ENCODE measurements around the gene COG1.

Gene COG1

DNA sequence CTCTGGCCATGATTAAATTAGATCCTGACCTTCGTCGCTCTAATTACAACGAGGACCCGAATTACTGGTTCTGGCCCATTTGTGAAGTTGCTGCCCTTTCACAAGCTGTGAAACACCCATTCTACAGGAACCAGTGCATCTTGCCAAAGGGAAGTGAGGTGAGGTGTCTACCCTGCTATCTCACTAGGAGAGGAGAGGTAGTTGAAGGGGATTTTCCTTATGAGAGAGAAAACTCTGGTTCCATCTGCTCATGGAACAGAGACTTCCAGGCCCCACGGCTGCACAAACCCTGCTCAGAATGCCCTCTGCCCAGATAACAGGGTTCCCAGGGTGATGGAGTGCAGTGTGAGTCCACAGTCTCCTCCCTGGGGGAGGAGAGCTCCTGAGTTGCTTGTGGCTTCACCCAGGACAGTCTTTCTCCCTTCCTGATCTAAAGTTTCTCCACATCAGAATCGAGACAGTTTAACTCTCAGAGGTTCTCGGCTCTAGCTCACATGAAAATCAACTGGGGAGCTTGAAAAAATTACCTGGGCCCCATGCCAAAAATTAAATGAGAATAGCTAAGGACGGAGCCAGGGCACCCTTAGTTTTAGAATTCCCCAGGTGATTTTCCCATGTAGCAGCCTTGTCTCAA lies 35.9 kb upstream of the COG1 start:
- Histone ChIP-seq H3K9me3 (ENCODE audit: insufficient read depth, low read depth, low read length) (no peaks in the 10 kb centered on the region), H3K36me3 (ENCODE audit: insufficient read depth, low read length) (no peaks in the 10 kb centered on the region), H3K4me1 (ENCODE audit: insufficient read depth, low read length) (peaks cover 34% of the 10 kb centered on the region), H3K9ac (ENCODE audit: low read depth, low read length) (no peak overlapping the region), H3K27me3 (ENCODE audit: insufficient read depth, low read length) (no peaks in the 10 kb centered on the region; the same call in 1 of the 2 replicates), H3K27ac (ENCODE audit: low read depth, low read length) (no peak overlapping the region), H3K4me3 (ENCODE audit: low read length) (no peak overlapping the region)
- 77% methylated on average over 8 of the region's 8 CpGs for WGBS

GRCh38 chr17:73157521-73157890 lies 35.3 kb upstream of the COG1 start:
- 53% methylated on average over 5 of the region's 5 CpGs for WGBS
- Histone ChIP-seq H3K9ac (ENCODE audit: low read depth, low read length) (no peak overlapping the region), H3K4me1 (ENCODE audit: insufficient read depth, low read length) (peaks cover 34% of the 10 kb centered on the region), H3K27ac (ENCODE audit: low read depth, low read length) (no peak overlapping the region), H3K36me3 (ENCODE audit: insufficient read depth, low read length) (no peaks in the 10 kb centered on the region), H3K9me3 (ENCODE audit: insufficient read depth, low read depth, low read length) (no peaks in the 10 kb centered on the region), H3K4me3 (ENCODE audit: low read length) (no peak overlapping the region), H3K27me3 (ENCODE audit: insufficient read depth, low read length) (no peaks in the 10 kb centered on the region; the same call in 1 of the 2 replicates)

- Histone ChIP-seq H3K4me1 (ENCODE audit: insufficient read depth, low read length) (peaks cover 34% of the 10 kb centered on the region), H3K27ac (ENCODE audit: low read depth, low read length) (no peak overlapping the region), H3K27me3 (ENCODE audit: insufficient read depth, low read length) (peaks cover 6% of the 10 kb centered on the region), H3K9ac (ENCODE audit: low read depth, low read length) (no peak overlapping the region), H3K9me3 (ENCODE audit: insufficient read depth, low read depth, low read length) (no peaks in the 10 kb centered on the region), H3K36me3 (ENCODE audit: insufficient read depth, low read length) (no peaks in the 10 kb centered on the region), H3K4me3 (ENCODE audit: low read length) (no peak overlapping the region)
- 77% methylated on average over 2 of the region's 2 CpGs for WGBS
These were observed 34.7 kb upstream of the COG1 start for GRCh38 chr17:73158133-73158532.

- no peak overlapping the region; the same call in 1 of the 2 replicates for H3K9ac ChIP-seq (ENCODE audit: low read depth, low read length)
- H3K27ac ChIP-seq (ENCODE audit: low read depth, low read length): no peak overlapping the region
- H3K36me3 ChIP-seq (ENCODE audit: insufficient read depth, low read length): no peaks in the 10 kb centered on the region
- 27% methylated on average over 3 of the region's 3 CpGs for WGBS
- peaks cover 34% of the 10 kb centered on the region for H3K27me3 ChIP-seq (ENCODE audit: insufficient read depth, low read length)
- H3K4me3 ChIP-seq (ENCODE audit: low read length): no peak overlapping the region
- H3K4me1 ChIP-seq (ENCODE audit: insufficient read depth, low read length): peaks cover 27% of the 10 kb centered on the region
- H3K9me3 ChIP-seq (ENCODE audit: insufficient read depth, low read depth, low read length): no peaks in the 10 kb centered on the region
These were observed 31.8 kb upstream of the COG1 start for GRCh38 chr17:73160980-73161630.

DNA sequence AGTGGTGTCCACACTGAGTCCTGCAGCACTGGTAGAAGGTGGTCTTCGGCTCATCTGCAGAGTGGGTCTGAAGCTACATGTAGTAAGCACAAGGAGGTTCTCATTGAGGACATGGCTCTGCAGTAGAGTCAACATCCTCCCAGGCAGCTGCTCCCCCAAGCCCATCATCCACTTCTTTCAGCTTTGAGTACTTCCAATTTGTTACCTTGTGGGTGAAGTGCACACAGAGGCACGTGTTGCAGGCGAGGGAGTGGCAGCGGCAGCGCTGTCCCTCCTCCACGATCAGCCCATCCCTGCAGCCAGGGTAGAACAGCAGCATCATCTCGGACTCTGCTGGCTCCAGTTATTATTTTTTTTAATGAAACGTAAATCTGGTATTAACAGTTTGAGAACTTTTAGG lies 29.8 kb upstream of the COG1 start:
- Histone ChIP-seq H3K36me3 (ENCODE audit: insufficient read depth, low read length) (no peaks in the 10 kb centered on the region), H3K27me3 (ENCODE audit: insufficient read depth, low read length) (peaks cover 53% of the 10 kb centered on the region), H3K9ac (ENCODE audit: low read depth, low read length) (no peak overlapping the region)

DNA sequence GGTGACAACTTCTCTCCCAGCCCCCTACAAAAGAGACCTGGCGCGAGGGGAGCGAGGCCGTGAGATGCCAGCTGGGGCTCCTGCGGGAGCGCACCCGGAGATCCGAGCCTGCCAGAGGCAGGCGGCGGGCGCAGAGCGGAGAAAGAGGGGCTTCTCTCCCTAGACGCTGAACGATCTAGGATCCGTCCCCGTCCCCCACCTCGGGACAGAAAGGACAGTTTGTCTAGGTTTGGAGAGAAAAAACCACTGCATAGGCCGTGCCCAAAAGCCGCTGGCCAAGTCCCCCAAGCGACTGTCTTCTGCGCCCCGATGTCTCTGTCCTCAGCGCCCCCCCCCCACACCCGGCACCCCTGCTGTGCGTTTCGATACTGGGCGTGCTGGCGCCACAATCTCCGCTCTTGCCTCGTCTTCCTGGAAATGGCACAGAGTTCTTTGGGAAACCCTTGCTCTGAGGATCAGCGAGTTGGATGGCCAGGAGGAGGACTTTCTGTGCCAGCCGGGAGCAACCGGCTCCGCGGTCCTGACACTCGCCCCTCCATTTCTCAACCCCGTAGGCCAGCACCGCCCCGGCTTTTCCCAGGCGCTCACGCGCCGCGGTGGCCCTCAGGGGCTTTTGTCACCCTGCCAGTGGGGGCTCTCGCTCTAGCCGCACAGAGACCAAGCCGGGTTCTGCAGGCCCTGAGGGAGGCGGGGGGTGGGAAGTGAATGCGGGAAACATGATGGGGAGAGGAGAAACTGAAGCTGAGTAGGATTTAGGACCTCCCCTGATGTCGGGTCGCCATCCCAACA lies 27.0 kb upstream of the COG1 start:
- H3K4me1 ChIP-seq (ENCODE audit: insufficient read depth, low read length): peaks cover 32% of the 10 kb centered on the region
- peak overlapping the region; percentile 71 for H3K4me3 ChIP-seq (ENCODE audit: low read length)
- peak overlapping the region; percentile 26; the same call in 1 of the 2 replicates for H3K9ac ChIP-seq (ENCODE audit: low read depth, low read length)
- no peaks in the 10 kb centered on the region for H3K36me3 ChIP-seq (ENCODE audit: insufficient read depth, low read length)
- H3K27ac ChIP-seq (ENCODE audit: low read depth, low read length): no peak overlapping the region
- under 1% methylated on average over 51 of the region's 51 CpGs for WGBS
- H3K27me3 ChIP-seq (ENCODE audit: insufficient read depth, low read length): peaks cover 62% of the 10 kb centered on the region
- H3K9me3 ChIP-seq (ENCODE audit: insufficient read depth, low read depth, low read length): no peaks in the 10 kb centered on the region

More for the DNA sequence above, 29.8 kb upstream of the COG1 start:
- Histone ChIP-seq H3K4me3 (ENCODE audit: low read length) (no peak overlapping the region), H3K27ac (ENCODE audit: low read depth, low read length) (no peak overlapping the region), H3K4me1 (ENCODE audit: insufficient read depth, low read length) (peaks cover 24% of the 10 kb centered on the region; the same call in 1 of the 2 replicates), H3K9me3 (ENCODE audit: insufficient read depth, low read depth, low read length) (no peaks in the 10 kb centered on the region)
- 85% methylated on average over 8 of the region's 8 CpGs for WGBS

GRCh38 chr17:73166731-73167581 lies 25.9 kb upstream of the COG1 start:
- Histone ChIP-seq H3K9ac (ENCODE audit: low read depth, low read length) (no peak overlapping the region), H3K4me1 (ENCODE audit: insufficient read depth, low read length) (peaks cover 27% of the 10 kb centered on the region), H3K36me3 (ENCODE audit: insufficient read depth, low read length) (no peaks in the 10 kb centered on the region), H3K4me3 (ENCODE audit: low read length) (peak overlapping the region; percentile 71), H3K9me3 (ENCODE audit: insufficient read depth, low read depth, low read length) (no peaks in the 10 kb centered on the region), H3K27me3 (ENCODE audit: insufficient read depth, low read length) (peaks cover 62% of the 10 kb centered on the region), H3K27ac (ENCODE audit: low read depth, low read length) (no peak overlapping the region)
- WGBS: 79% methylated on average over 8 of the region's 8 CpGs

DNA sequence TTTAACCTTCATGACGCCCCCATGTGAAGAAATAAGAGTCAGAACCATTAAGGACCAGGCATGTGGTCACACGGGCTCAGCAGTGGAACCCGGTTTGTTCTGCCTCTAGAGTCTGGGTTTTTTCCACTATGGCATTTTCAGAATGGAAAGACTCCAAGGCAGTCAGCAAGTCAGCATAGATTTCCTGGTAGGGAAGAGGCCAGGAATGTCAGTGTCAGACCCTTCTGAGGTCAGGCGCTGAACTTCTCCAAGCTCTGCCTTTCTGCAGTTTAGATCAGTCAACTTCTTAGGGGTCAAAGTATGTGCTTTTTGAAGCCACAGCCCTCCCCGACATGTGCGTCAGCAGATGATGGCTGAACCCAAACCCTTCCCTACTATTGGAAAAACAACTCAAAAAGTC lies 24.2 kb upstream of the COG1 start:
- H3K27ac ChIP-seq (ENCODE audit: low read depth, low read length): no peak overlapping the region
- no peak overlapping the region for H3K4me3 ChIP-seq (ENCODE audit: low read length)
- H3K27me3 ChIP-seq (ENCODE audit: insufficient read depth, low read length): peaks cover 51% of the 10 kb centered on the region
- 92% methylated on average over 6 of the region's 6 CpGs for WGBS
- H3K4me1 ChIP-seq (ENCODE audit: insufficient read depth, low read length): peaks cover 34% of the 10 kb centered on the region
- no peaks in the 10 kb centered on the region for H3K36me3 ChIP-seq (ENCODE audit: insufficient read depth, low read length)
- H3K9me3 ChIP-seq (ENCODE audit: insufficient read depth, low read depth, low read length): no peaks in the 10 kb centered on the region
- no peak overlapping the region for H3K9ac ChIP-seq (ENCODE audit: low read depth, low read length)

DNA sequence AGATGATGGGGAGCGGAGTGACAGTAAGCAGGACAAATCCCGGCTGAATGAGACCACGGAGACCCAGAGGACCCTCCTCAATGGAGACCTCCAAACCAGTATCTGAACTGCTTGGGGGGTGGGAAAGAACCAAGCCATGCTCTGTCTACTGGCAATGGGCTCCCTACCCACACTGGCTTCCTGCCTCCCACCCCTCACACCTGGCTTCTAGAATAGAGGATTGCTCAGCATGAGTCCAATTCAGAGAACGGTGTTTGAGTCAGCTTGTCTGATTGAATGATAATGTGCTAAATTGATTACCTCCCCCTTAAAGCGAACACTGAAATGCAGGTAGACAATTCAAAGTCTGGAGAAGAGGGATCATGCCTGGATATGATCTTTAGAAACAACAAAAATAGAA lies 22.5 kb upstream of the COG1 start:
- H3K4me3 ChIP-seq (ENCODE audit: low read length): no peak overlapping the region
- H3K9ac ChIP-seq (ENCODE audit: low read depth, low read length): no peak overlapping the region
- H3K27me3 ChIP-seq (ENCODE audit: insufficient read depth, low read length): peaks cover 36% of the 10 kb centered on the region
- no peak overlapping the region for H3K27ac ChIP-seq (ENCODE audit: low read depth, low read length)
- peaks cover 30% of the 10 kb centered on the region for H3K4me1 ChIP-seq (ENCODE audit: insufficient read depth, low read length)
- 69% methylated on average over 5 of the region's 5 CpGs for WGBS
- no peaks in the 10 kb centered on the region for H3K36me3 ChIP-seq (ENCODE audit: insufficient read depth, low read length)
- H3K9me3 ChIP-seq (ENCODE audit: insufficient read depth, low read depth, low read length): no peaks in the 10 kb centered on the region

GRCh38 chr17:73172252-73172651 lies 20.6 kb upstream of the COG1 start:
- Histone ChIP-seq H3K4me3 (ENCODE audit: low read length) (no peak overlapping the region), H3K27me3 (ENCODE audit: insufficient read depth, low read length) (peaks cover 16% of the 10 kb centered on the region), H3K27ac (ENCODE audit: low read depth, low read length) (no peak overlapping the region), H3K9ac (ENCODE audit: low read depth, low read length) (no peak overlapping the region), H3K36me3 (ENCODE audit: insufficient read depth, low read length) (no peaks in the 10 kb centered on the region), H3K4me1 (ENCODE audit: insufficient read depth, low read length) (peaks cover 19% of the 10 kb centered on the region), H3K9me3 (ENCODE audit: insufficient read depth, low read depth, low read length) (no peaks in the 10 kb centered on the region)
- 40% methylated on average over 1 of the region's 3 CpGs for WGBS

Data from HUES64 (cell line).